NB4 (cell line): ENCODE data around the gene RPS10.

Experiments used
- DNase-seq: peaks from one replicate; pipeline ENCODE4 v3.0.0; 2010; ENCODE audit warnings: low read depth
- H3K4me3 ChIP-seq: one replicate; pipeline ENCODE4 v1.5.1; 2011; ENCODE audit warnings: mild to moderate bottlenecking, low read depth, low read length, moderate library complexity
- MYC ChIP-seq: IDR thresholded peaks from 2 replicates; pipeline ENCODE4 v1.6.1; 2011; ENCODE audit warnings: low read depth, low read length
- POLR2A ChIP-seq: IDR thresholded peaks from 2 replicates; pipeline ENCODE4 v1.6.1; 2011; ENCODE audit warnings: mild to moderate bottlenecking; ENCODE audit not compliant: insufficient read length; ENCODE audit errors: extremely low read depth
- TF ChIP-seq, protein P1 (sequence below): IDR thresholded peaks from 2 replicates; pipeline ENCODE4 v1.6.1; 2011; ENCODE audit warnings: low read depth, low read length
- TF ChIP-seq, protein P2 (sequence below): IDR thresholded peaks from one replicate; pipeline ENCODE4 v1.5.1; 2012; ENCODE audit warnings: low read depth, low read length

RPS10 gene

DNA sequence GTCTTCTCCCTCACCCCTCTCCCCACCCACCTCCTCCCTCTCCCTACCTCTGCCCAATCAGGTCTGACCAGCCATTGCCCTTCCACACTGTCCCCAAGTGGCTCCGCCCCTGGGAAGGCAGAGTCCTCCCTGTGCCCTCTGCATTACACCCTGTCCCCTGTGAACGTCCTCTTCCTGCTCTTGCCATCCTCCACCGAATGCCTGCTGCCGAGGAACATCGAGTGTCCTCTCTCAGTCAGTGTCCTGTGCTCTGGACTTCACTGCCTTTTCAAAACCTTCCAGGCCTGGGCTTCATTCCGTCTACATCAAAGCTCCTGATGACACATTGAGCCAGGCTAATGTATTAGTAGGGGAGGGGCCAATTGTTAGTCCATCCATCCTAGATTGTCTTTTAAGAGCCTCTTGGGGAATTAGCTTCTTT, 36.7 kb upstream of the RPS10 start:
- TF ChIP-seq, protein P1, sequence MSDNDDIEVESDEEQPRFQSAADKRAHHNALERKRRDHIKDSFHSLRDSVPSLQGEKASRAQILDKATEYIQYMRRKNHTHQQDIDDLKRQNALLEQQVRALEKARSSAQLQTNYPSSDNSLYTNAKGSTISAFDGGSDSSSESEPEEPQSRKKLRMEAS, result no peak
- TF ChIP-seq POLR2A, result no peak
- TF ChIP-seq MYC, result no peak
- TF ChIP-seq, protein P2, sequence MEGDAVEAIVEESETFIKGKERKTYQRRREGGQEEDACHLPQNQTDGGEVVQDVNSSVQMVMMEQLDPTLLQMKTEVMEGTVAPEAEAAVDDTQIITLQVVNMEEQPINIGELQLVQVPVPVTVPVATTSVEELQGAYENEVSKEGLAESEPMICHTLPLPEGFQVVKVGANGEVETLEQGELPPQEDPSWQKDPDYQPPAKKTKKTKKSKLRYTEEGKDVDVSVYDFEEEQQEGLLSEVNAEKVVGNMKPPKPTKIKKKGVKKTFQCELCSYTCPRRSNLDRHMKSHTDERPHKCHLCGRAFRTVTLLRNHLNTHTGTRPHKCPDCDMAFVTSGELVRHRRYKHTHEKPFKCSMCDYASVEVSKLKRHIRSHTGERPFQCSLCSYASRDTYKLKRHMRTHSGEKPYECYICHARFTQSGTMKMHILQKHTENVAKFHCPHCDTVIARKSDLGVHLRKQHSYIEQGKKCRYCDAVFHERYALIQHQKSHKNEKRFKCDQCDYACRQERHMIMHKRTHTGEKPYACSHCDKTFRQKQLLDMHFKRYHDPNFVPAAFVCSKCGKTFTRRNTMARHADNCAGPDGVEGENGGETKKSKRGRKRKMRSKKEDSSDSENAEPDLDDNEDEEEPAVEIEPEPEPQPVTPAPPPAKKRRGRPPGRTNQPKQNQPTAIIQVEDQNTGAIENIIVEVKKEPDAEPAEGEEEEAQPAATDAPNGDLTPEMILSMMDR, result no peak
- DNase-seq, result peak; percentile 75
- H3K4me3 ChIP-seq, result no peak overlapping the region

DNA sequence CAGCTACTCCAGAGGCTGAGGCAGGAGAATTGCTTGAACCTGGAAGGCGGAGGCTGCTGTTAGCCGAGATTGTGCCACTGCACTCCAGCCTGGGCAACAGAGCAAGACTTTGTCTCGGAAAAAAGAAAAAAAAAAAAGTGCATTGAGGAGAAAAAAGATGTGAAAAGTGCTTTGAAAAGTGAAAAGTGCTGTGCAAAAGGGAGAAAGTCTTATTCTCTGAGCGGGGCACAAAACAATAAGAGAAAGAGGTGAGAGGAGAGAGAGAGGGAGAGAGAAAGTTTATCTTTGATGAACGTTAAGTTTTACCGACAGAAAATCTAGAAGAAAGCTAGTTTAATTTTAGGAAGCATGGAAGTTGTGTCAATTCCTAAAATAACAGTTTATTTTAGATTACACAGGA, 36.1 kb upstream of the RPS10 start:
- H3K4me3 ChIP-seq, result no peak overlapping the region
- TF ChIP-seq POLR2A, result no peak
- no peak for TF ChIP-seq MYC
- TF ChIP-seq, protein P1, result no peak
- TF ChIP-seq, protein P2, result no peak
- DNase-seq, result no peak

DNA sequence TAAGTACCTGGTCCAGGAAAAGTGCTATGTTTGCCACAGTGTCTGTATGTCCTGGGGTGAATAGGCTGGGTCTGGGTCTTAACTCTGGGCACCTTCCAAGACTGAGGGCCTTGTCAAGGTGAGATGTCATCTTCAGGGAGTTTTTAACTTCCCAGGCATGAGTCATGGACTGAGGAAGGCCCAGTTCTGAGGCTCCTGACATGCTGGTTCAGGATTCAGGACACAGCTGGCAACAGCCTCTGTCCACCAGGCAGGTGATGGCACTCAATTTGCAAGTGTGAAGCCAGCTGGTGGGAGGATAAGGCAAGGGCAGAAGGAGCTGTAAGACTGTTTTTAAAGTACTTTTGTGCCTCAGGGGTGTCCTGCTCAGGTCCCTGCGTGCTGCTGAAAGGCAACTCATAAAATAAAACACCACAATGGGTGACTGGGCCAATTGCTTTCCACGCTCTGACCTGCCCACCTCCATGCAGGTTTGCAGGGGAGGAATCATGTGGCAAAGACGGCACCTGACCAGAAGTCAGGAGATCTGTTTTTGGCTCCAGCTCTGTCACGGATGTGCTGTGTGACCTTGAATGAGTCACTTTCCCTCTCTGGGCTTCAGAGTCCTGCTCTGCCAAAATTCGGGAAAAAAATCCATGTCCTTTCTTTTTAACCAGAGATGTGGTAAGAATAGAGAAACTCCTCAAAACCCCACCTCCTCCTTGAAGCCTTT, 35.1 kb upstream of the RPS10 start:
- no peak for TF ChIP-seq POLR2A
- TF ChIP-seq, protein P1, result no peak
- TF ChIP-seq, protein P2, result no peak
- DNase-seq, result no peak
- no peak overlapping the region for H3K4me3 ChIP-seq

DNA sequence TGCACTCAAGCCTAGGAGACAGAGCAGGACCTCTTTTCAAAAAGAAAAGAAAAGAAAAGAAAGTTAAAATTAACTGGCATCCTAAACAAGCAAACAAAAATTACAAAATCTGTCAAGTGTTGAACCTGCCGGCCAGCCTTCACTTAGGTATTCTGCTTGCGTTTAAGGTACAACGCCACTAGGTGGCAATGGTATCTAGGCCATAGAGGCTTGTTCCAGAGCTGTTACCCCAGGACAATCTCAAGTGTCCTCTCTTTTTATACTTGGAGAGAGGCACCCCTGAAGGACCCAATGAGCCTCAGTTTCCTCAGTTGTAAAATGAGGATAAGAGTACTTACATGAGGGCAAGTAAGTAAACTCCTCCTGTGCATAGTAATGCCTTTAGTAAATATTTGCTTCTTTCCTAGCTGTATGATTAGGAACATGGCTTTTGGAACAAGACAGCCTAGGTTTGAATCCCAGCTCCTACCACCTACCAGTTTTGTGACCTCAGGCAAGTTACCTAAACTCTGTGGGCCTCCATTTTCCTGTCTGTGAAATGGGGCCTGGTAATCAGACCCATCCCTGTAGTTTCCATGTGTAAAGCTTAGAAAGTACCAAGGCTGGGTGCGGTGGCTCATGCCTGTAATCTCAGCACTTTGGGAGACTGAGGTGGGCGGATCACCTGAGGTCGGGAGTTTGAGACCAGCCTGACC, 34.2 kb upstream of the RPS10 start:
- H3K4me3 ChIP-seq, result no peak overlapping the region
- DNase-seq, result peak; percentile 81
- TF ChIP-seq, protein P2, result peak; percentile 68
- TF ChIP-seq, protein P1, result no peak

DNA sequence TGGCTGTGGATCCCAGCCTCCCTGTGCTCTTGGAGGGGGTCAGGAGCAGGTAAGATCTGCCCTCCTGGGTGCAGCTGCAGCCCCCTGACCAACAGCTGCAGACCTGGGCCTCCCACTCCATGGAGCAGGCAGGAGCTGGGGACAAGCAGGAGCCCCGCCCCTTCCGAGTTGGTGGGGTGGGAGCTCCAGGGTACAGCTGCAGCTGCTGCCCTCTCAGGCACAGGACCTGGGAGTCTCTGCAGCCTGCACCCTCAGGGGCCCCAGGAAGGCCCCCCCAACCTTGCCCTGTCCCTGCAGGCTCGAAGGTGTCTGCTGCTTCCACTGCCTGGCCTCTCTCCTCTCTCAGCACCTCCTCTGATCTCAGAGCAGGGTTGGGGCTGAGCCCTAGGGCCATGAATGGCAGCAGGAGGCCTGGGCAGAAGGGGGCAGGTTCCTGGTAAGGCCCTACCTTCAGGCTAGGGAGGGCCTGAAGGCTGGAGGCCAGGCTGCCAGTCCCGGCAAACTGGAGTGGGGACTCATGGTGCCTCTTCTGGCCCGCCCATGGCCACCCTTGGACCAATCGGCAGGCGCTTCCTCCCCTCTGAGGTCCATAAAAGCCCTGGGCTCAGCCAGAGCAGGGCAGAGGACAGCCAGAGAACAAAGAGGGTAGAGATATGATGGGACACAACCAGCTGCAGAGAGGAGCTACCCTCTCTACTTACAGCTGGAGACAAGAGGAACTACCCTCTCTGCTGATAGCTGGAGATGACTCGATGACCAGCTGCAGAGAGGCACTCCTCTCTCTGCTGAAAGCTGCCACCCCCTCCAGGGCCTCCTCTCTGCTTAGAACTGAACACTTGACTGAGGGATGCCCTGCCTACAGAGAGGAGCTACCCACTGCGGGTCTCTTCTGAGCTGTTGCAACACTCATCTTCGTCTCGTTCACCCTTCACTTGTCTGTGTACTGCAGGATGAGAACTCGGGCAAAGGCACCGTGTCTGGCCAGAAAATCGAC, 32.2 kb upstream of the RPS10 start:
- DNase-seq, result peak; percentile 46
- H3K4me3 ChIP-seq, result no peak overlapping the region
- TF ChIP-seq POLR2A (no peak), MYC (no peak)
- TF ChIP-seq, protein P1, result no peak
- TF ChIP-seq, protein P2, result no peak
